Fibroblast of the conjunctiva (primary cell): ENCODE results near the gene ZNF22.

ENCODE experiments used
- DNase-seq: peaks from one replicate; pipeline ENCODE4 v3.0.0-alpha.2; 2010; ENCODE audit warnings: low read depth

The ZNF22 gene

GRCh38 chr10:44965104-44965503 lies 35.6 kb upstream of the ZNF22 start:
- no peak for DNase-seq

- no peak for DNase-seq
Measured at GRCh38 chr10:44965651-44966097, 35.0 kb upstream of the ZNF22 start.

- DNase-seq = no peak
Measured at GRCh38 chr10:44966129-44966815, 34.5 kb upstream of the ZNF22 start.

- no peak for DNase-seq
Measured at GRCh38 chr10:44966816-44967509, 33.8 kb upstream of the ZNF22 start.

- DNase-seq = no peak
Measured at GRCh38 chr10:44967616-44968015, 33.1 kb upstream of the ZNF22 start.

- DNase-seq = no peak
Measured at GRCh38 chr10:44968091-44968490, 32.6 kb upstream of the ZNF22 start.

DNA sequence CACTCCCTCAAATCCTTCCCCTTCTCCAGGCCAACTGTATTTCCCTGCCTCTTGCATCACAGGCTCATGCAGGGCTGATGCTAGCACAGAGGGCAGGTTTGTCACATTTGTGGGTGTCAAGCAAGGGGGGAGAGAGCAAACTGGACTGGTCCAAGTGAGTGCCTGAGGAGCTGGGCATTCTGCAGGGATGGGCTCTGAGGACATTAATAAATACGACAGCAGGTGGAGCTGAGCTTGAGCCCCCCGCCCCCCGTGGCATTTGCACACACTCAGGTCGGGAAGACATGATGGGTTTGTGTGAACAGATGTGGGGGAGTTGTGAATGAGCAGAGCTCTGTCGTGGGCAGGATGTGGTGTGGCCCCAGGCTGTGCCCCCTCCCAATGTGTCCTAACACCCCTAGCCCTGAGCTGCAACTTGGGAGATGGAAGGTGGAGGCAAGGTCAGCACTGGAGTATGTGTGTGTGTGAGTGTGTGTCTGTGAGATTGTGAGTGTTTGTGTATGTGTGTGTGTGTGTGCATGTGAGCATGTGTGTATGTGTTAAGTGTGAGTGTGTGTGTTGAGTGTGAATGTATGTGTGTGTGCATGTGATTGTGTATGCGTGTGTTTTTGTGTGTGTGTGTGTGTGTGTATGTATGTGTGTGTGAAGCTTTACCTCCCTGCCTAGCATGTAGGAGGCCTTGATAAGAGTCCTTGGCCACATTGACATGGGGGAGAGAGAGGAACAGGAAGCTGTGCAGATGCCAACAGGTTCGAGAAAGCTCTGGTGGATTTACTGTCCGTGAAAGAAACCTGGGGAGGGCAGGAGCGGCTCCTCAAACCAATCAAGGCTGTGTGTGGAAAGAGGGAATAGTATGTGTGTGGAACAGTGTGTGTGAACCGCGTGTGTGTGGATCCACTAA lies 32.0 kb upstream of the ZNF22 start:
- DNase-seq = no peak

GRCh38 chr10:44969854-44970253 lies 30.9 kb upstream of the ZNF22 start:
- no peak for DNase-seq

DNA sequence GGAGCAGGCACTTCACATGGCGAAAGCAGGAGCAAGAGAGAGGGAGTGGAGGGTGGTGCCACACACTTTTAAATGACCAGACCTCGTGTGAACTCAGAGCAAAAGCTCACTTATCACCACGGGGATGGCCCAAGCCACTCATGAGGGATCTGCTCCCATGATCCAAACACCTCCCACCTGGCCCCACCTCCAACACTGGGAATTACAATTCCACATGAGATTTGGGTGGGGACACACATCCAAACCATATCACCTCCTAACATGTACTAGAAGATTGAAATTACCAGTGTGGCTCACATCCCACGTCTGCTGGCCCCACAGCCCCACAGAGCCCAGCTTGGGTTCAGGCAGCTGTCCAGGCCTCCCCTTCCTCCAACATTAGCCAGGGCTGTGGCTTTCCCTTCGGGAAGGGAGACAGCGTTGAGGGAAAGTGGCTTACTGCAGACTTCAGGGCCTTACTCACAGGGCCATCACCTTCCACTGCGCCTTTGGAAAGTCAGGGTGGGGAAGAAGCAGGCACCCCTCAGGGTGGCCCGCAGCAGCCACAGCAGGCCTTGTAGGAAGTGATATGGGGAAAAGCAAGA lies 29.8 kb upstream of the ZNF22 start:
- DNase-seq = no peak

DNA sequence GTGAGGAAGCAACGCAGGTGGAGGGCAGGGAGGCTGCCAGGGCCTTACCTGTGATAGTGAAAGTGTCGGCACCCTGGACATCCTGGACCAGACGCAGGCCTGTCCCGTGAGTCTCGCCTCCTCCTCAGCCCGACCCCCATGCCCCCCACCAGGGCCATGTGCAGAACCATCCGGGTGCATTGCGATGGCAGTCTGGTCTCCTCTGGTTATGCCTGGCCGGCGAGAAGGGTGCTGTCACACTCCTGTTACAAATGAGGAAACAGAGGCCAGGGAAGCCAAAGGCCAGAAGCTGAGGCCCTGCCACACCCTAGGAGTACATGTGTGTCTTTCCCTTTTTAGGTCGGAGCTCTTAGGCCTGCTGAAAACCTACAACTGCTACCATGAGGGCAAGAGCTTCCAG lies 29.3 kb upstream of the ZNF22 start:
- no peak for DNase-seq

GRCh38 chr10:44971935-44972757 lies 28.6 kb upstream of the ZNF22 start:
- DNase-seq = no peak

DNA sequence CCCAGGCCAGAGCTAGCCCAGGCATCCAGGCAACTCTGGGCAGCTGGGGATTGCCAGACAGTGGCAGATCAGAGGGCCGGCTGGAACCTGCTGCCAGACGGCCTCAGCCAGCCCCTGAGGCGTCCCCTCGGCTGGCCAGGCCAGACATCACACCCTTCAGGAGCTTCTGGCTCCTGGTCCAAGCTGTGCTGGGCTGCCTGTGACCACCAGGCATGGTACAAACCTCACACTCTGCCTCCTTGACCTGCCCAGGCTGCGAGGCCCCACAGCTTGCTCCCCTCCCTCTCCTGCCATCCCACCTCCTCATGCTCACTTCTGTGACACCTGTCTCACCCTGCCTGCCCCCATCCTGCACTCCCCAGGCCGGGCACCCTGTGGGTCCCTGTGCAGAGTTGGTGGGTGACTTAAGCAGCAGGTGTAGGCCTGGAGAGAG lies 27.8 kb upstream of the ZNF22 start:
- no peak for DNase-seq

GRCh38 chr10:44973323-44974081 lies 27.2 kb upstream of the ZNF22 start:
- DNase-seq = no peak

GRCh38 chr10:44974082-44974627 lies 26.6 kb upstream of the ZNF22 start:
- DNase-seq = no peak

GRCh38 chr10:44974628-44975430 lies 25.9 kb upstream of the ZNF22 start:
- DNase-seq = no peak

DNA sequence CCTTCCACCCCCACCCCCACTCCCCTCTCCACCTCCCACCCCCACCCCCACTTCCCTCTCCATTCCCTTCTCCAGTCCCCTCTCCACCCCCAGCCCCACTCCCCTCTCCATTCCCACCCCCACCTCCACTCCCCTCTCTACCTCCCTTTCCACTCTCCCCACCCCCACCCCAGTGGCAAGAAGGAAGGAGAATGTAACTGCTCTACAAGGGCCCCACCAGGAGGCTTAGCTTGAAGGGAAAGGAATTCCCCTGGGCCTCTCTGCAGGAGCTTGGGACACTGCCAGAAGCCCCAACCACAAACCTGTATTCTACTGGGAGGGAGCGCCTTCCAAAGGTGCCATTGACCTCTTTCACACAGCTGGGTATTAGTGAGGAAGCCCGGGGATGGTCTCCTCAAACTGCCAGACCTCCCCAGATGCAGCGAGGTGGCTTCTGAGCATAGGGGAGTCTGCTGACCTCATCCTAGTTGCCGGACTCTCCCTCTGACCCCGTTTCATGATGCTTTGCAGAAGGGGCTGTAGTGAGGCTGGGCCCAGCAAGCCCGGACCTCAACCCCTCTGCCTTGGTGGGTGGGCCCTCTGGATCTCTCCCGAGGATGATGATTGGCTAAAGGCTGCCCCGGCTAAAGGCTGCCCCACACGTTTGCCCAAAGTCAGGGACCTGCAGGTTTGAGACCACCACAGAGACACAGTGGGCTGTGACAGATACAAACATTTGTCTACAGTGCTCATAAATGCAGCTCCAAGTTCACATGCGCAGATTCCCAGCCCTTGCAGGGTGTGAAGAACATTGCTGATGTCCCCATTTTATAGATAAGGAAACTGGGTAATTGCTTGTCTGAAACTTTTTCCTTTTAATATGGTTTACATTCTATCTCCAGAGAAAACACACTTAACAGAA lies 25.0 kb upstream of the ZNF22 start:
- no peak for DNase-seq

DNA sequence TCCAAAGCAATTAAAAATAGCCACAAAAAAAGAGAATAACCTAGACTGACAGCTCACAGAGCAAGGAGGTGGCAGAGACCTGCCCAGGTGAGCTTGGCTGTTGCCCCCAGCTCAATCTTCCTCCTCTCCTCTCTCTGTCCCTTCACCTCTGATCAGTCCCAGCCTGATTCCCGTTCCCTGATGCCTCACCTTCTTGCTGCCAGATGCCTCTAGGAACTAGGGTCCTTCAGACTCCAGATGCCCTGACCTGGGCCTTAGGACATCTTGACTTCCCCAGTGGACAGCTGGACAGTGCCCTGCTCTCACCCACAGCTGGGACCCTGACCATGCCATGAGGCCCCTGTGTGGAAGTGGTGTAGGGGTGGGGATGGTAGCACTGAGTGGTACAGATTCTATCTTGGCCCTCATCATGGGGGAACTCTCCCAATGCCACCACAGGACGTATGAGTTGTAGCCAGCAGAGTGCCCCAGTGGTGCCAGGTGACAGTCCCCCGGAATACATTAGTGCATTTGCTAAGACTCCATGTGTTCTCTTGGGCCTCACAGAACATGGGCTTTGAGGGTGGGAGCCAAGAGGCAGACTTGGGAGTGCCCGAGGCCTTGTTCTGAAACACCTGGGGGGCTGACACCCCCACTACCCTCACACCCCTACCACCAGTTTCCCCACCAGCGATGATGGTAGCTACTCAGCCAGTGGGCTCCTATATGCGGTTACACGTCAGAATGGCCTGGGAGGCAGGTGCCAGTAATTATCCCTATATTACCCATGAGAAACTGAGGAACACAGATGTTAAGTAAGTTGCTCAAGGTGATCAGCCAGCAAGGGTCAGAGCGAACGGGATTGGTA lies 24.1 kb upstream of the ZNF22 start:
- no peak for DNase-seq
